Sciatic nerve (tissue), 2 donors: ENCODE results near the gene TGFA. TPM values are rescaled to one million over a fixed set of nuclear protein-coding genes. Genes with fewer than 3 reads are reported as not detected.

Experiments
- ATAC-seq: fragments of 200-7000 bp; cut with Tn5 transposase; one replicate; pipeline ENCODE4 v1.9.1; 2020; ENCODE audit warnings: mild to moderate bottlenecking, moderate library complexity
- DNase-seq: peaks from one replicate; pipeline ENCODE4 v3.0.0-alpha.2; 2020; ENCODE audit warnings: low spot score
- intact Hi-C: fragments of 100-400 bp; cut with DNase I; formaldehyde crosslinking; loops from one replicate; pipeline ENCODE4 v1.14.2; 2022
- total RNA-seq: library from RNA; stranded (reverse); fragmentation: NEBNext Ultra II Directional; extraction: Animal tissue kit (Norgen Biotek cat#: 25700); gene quantifications from one replicate; pipeline ENCODE4 v1.2.1, GENCODE V29; 2021
- donor health status: DM: no; HTN: no; CAD: no.
- donor health status: DM: no; HTN: no; CAD: no.

TGFA gene
- total RNA-seq, 1 donor from 2014 or later = 11.8 TPM

DNA sequence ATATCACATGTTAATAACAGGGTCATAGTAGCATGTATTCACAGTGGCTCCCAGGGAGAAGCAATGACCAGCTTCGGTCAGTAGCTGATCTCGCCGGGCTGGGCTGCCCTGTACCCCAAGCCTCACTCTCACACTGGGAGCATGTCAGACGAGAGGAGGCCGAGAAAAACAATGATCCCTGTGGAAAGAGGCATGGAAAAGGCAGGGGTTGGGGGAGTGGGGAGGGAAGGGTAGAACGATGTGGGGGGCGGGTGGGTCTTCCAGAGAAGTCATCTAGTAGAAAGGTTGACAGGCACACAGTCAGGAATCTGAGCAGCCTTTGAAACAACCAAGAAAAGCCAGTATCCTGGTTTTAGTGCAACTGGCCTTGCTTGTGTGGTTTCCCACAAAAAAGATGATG, 25.4 kb downstream of the TGFA start:
- intact Hi-C loops = no loop called here
- ATAC-seq = no peak
- no peak for DNase-seq

- ATAC-seq (no peak), DNase-seq (no peak)
- intact Hi-C loops = no loop called here
These were observed 26.1 kb downstream of the TGFA start for GRCh38 chr2:70527447-70528080.

DNA sequence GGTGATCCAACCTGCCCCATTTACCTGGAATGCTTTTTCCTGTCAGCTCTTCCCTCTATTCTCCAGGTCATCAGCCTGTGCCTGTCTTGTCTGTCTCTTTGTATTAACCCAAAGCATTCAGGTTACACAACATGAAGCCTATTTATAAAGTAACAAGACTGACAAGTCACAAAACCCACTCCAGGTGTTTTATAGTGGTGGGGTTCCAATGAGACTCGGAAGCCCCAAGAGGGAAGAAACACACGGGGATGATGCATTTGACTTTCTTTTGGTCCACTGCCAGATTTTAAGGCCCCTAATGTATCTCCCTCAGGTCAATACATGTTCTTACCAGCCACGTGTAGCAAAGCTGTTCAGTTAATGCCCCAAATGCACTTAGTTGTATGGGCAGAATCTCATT, 27.5 kb downstream of the TGFA start:
- DNase-seq = no peak
- intact Hi-C loops = no loop called here

GRCh38 chr2:70525032-70525431, 28.6 kb downstream of the TGFA start:
- intact Hi-C loops = no loop called here
- no peak for DNase-seq
- ATAC-seq = no peak

More for the DNA sequence above, 27.5 kb downstream of the TGFA start:
- no peak for ATAC-seq

DNA sequence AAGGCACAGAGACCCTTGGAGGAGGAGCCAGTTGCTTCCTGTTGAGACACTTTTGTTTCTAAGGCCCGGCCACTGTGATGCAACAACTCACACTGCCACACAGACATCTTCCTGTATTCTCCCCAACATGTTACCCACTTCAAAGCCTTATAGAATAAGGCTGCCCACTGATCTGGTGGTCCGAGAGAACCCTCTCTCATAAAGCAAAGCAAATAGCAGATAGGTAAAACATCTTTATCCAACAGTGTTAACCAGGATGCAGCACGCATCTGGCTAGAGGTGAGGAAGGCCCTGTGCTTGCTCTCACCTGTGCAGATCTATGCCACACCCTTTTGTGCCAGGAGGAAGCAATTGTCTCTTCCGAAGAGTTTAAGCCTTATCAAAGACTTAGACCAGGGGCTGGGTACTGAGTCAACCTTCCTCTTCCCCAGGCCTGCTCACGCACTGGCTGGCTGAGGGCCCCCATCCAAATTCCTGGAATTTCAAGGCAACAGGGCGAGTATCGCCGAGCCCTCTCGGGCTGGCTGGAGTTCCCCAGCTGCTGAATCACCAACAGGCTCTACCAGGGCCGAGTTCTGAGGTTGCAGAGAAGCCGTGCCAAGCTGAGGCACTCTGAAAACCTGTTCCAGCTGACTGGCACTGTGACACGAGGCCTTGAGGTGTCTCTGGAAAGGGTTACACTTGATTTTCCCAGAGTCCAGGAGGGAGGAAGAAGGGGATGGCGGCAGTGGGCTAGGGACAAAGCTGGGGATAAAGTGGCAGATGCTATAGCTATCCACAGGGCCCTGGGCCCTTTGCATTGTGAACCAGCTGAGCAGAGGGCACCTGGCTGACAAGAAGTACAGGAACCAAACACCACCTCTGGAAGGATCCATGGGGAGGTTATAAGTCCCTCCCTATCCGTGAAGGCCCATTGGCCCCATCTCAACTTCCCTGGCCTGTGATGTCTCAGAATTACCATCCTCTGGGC, 29.3 kb downstream of the TGFA start:
- DNase-seq (no peak), ATAC-seq (no peak)
- intact Hi-C loops = no loop called here

- DNase-seq (no peak), ATAC-seq (no peak)
- intact Hi-C loops = no loop called here
These were observed 30.0 kb downstream of the TGFA start for GRCh38 chr2:70523672-70523995.

GRCh38 chr2:70522627-70523026, 31.0 kb downstream of the TGFA start:
- no peak for DNase-seq
- intact Hi-C loops = no loop called here
- no peak for ATAC-seq

GRCh38 chr2:70520825-70521224, 32.8 kb downstream of the TGFA start:
- ATAC-seq (no peak), DNase-seq (no peak)
- intact Hi-C loops = no loop called here

GRCh38 chr2:70519453-70519852, 34.2 kb downstream of the TGFA start:
- ATAC-seq (no peak), DNase-seq (no peak)
- intact Hi-C loops = no loop called here

- intact Hi-C loops = no loop called here
- no peak for DNase-seq
- ATAC-seq = no peak
These were observed 35.1 kb downstream of the TGFA start for GRCh38 chr2:70518557-70518956.

GRCh38 chr2:70517804-70518203, 35.8 kb downstream of the TGFA start:
- ATAC-seq (no peak), DNase-seq (no peak)
- intact Hi-C loops = no loop called here

DNA sequence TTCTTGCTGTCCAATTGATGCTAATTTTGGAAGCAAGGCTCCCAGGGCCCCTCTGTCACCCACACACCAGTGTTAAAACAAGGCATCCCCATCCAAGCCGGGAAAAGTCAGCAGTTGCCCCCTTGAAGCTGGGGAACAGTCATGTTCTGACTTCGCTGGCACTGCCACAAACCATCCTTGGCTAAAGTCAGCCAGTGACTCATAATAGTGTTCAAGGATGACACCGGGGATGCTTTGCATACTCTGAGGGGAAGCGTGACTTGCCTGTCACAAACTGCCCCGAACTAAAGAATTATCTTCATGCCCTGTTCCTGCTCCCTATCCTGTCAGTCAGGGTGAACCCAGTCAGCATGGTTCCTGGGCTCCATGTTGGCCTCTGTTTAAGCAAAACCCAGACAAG, 37.0 kb downstream of the TGFA start:
- DNase-seq (no peak), ATAC-seq (no peak)
- intact Hi-C loops = no loop called here

GRCh38 chr2:70515938-70516337, 37.7 kb downstream of the TGFA start:
- intact Hi-C loops = no loop called here
- no peak for DNase-seq
- ATAC-seq = no peak

DNA sequence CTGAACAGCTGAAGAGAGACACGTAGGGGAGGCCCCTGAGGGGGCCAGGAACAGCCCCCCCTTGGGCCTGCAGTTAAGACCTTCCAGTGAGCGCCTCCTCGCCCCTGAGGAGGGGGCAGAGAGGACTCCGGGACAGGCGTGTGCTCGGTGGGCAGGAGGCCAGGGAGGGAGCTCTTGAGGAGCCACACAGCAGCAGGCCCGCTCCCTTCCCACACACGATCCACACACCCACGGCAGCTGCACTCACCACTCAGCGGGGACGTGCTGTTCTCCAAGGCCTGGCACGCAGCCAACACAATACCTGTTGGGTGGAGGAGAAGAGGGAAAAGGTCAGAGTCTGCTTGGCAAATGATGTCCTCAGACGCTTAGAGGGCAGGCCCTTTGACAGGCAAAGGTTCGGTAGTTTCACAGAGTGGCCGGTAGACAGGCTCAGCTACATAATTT, 39.0 kb downstream of the TGFA start:
- no peak for DNase-seq
- intact Hi-C loops = no loop called here
- no peak for ATAC-seq

DNA sequence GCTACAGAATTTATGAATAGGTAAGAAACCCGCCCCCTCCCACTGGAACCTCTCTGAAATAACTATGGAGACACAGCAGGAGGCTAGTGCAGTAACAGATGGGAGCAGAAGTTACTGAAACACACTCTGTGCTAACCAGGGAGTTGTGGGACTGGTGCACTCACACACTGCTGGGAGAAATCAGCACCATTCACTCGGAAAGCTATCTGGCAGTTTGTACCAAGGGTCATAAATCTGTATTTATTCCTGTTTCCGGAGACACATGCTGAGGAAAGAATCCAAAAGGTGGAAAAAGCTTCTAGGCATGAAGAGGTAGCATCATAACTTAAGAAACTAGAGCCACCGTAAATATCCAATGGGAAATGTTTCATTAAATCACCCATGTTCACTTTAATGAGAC, 39.9 kb downstream of the TGFA start:
- no peak for ATAC-seq
- DNase-seq = no peak
- intact Hi-C loops = no loop called here

DNA sequence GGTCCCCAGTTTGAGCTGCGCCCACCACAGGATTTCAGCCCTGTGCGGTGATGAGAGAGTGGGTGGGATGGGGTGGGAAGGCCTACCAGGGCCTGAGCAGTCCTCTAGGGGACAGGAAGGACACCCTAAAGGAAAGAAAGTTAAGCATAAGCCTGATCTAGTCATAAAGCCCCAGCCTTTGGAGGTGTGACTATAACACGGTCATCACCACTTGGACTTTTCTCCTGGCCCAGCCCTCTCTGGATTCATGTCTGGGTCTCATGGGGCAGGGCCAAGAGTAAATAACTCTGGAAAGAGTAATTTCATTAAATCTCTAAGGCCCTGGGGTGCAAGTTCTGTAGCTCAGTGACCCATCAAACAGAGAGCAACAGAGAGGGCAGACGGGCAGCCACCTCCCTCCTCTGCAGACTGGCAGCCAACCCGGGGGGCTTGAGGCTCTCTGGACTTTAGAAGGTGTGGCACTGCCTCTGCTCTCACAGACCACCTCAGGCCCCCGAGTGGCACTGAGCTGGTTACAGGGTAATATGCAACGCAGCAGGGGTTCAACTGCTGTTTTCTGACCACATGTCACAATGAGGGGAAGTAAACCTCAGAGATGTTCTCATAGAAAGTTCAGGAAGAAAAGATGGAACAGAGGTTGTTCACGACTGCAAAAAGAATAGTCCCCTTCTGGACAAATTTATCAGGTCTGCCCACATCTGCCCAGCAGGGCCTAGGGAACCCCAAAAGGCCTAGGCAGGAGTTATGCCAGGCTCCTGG, 41.5 kb downstream of the TGFA start:
- intact Hi-C loops = no loop called here
- ATAC-seq (no peak), DNase-seq (no peak)

DNA sequence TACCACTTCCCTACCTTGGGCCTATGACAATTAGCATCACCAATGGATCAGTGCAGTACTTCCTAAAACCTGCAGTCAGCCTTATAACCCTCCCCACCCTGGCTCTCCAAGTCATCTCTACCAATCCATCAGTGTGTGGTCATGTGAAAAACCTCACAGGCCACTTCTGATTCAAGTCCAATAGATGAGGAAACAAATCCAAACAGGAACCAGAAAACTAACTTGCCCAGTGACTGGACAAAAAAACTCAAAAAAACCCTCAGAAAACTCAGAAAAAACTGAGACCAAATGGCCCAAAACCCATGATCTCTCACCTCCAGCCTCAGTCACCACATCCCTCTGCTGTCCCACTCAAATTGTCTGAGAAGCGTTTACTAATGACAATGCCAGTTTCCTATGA, 43.3 kb downstream of the TGFA start:
- ATAC-seq (no peak), DNase-seq (no peak)
- intact Hi-C loops = no loop called here

- intact Hi-C loops = no loop called here
- ATAC-seq = no peak
- no peak for DNase-seq
These were observed 44.1 kb downstream of the TGFA start for GRCh38 chr2:70509565-70509964.

- intact Hi-C loops = no loop called here
- DNase-seq (no peak), ATAC-seq (no peak)
These were observed 44.7 kb downstream of the TGFA start for GRCh38 chr2:70508711-70509462.
